Fibroblast of lung (primary cell): Measurements from ENCODE around the gene ASXL1. TPM values are rescaled to one million over a fixed set of nuclear protein-coding genes. Genes with fewer than 3 reads are reported as not detected.

ENCODE experiments used
- DNase-seq, 2 donors: peaks; one replicate each; pipeline versions ENCODE4 v3.0.0 to v3.0.0-alpha.2; 2010; ENCODE audit warnings: low read depth in 2 of 2
- H2AFZ ChIP-seq: 2 replicates; pipeline ENCODE4 v1.5.1; 2012; ENCODE audit warnings: low read length, control low read depth, inconsistent platforms
- H3K27ac ChIP-seq: 2 replicates; pipeline ENCODE4 v1.5.1; 2011; ENCODE audit warnings: low read length, control low read depth; ENCODE audit not compliant: insufficient read depth
- H3K27me3 ChIP-seq: 2 replicates; pipeline ENCODE4 v1.5.1; 2011; ENCODE audit warnings: mild to moderate bottlenecking, low read length; ENCODE audit not compliant: control insufficient read depth, insufficient read depth
- H3K36me3 ChIP-seq: 2 replicates; pipeline ENCODE4 v1.5.1; 2011; ENCODE audit warnings: low read length; ENCODE audit not compliant: control insufficient read depth, insufficient read depth
- H3K4me1 ChIP-seq: 2 replicates; pipeline ENCODE4 v1.5.1; 2011; ENCODE audit warnings: low read length; ENCODE audit not compliant: control insufficient read depth, insufficient read depth; ENCODE audit errors: extremely low read depth
- H3K4me2 ChIP-seq: 2 replicates; pipeline ENCODE4 v1.5.1; 2011; ENCODE audit warnings: low read length, control low read depth; ENCODE audit not compliant: insufficient read depth; ENCODE audit errors: extremely low read depth
- H3K4me3 ChIP-seq, 4 experiments: fragments of 200-600 bp in 1 of 4; sonication (generic) in 1 of 4; replicated peaks in 1 of 4; 2 replicates each; pipeline ENCODE4 v1.5.1; 2011 to 2016; ENCODE audit warnings: low read length in 4 of 4, low read depth in 3 of 4, mild to moderate bottlenecking in 3 of 4, control low read depth in 2 of 4, inconsistent platforms in 1 of 4, mixed read lengths in 1 of 4; ENCODE audit not compliant: insufficient read depth in 1 of 4; ENCODE audit errors: control extremely low read depth in 1 of 4
- H3K79me2 ChIP-seq: 2 replicates; pipeline ENCODE4 v1.5.1; 2012; ENCODE audit warnings: mild to moderate bottlenecking, low read length, inconsistent platforms; ENCODE audit not compliant: control insufficient read depth, insufficient read depth
- H3K9ac ChIP-seq: 2 replicates; pipeline ENCODE4 v1.5.1; 2011; ENCODE audit warnings: mild to moderate bottlenecking, low read length, control low read depth; ENCODE audit not compliant: insufficient read depth
- H3K9me3 ChIP-seq: 2 replicates; pipeline ENCODE4 v1.5.1; 2012; ENCODE audit warnings: low read depth, low read length; ENCODE audit not compliant: control insufficient read depth, insufficient read depth
- H4K20me1 ChIP-seq: 2 replicates; pipeline ENCODE4 v1.5.1; 2011; ENCODE audit warnings: low read length; ENCODE audit not compliant: control insufficient read depth, insufficient read depth; ENCODE audit errors: extremely low read depth
- EZH2 ChIP-seq: IDR thresholded peaks from 2 replicates; pipeline ENCODE4 v1.5.1; 2012; ENCODE audit warnings: low read length, control low read depth, mild to moderate bottlenecking; ENCODE audit errors: missing control alignments
- polyA plus RNA-seq, 2 donors: library from polyadenylated mRNA; depleted of rRNA in 1 of 2; stranded (reverse) in 1 of 2; unstranded in 1 of 2; fragments of >200 nt; gene quantifications; 2 replicates each; pipeline ENCODE4 v1.2.1, GENCODE V29; 2011 to 2012; ENCODE audit warnings: missing spikeins in 1 of 2
- total RNA-seq: library from RNA; depleted of rRNA; stranded (reverse); fragments of >200 nt; gene quantifications from 2 replicates; pipeline ENCODE4 v1.2.1, GENCODE V29; 2014
- TF ChIP-seq, protein P1 (sequence below), 2 donors: IDR thresholded peaks in 1 of 2; conservative IDR thresholded peaks in 1 of 2; 1 replicate in 1 of 2; 2 replicates in 1 of 2; pipeline ENCODE4 v1.5.1; 2011 to 2012; ENCODE audit warnings: low read length in 2 of 2, control low read depth in 1 of 2, inconsistent platforms in 1 of 2, low read depth in 1 of 2, mild to moderate bottlenecking in 1 of 2

The ASXL1 gene
- total and polyA plus RNA-seq, 2 donors (not counting 1 experiment from before 2014, with no cell fraction given), result 38.0 to 41.1 TPM

DNA sequence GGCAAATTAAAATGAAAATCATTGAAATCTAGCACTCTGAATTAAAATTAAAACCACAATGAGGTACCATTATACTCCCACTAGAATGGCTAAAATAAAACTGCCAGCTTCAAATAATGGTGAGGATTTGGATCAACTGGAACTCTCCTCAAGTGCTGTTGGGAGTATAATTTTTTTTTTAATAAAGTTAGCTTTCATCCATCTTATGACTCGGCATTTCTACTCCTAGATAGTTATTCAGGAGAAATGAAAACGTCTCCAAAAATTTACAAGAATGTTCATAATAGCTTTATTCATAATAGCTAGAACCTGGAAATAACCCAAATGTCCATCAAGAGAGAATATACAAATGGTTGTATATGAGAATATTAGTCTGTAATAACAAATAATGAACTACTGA lies 63.2 kb downstream of the ASXL1 start:
- no peak overlapping the region for H3K4me3 ChIP-seq
- no peak overlapping the region for H2AFZ ChIP-seq
- peaks cover 2% of the 10 kb centered on the region for H4K20me1 ChIP-seq
- no peaks in the 10 kb centered on the region for H3K27me3 ChIP-seq
- TF ChIP-seq EZH2, result no peak
- TF ChIP-seq, protein P1, sequence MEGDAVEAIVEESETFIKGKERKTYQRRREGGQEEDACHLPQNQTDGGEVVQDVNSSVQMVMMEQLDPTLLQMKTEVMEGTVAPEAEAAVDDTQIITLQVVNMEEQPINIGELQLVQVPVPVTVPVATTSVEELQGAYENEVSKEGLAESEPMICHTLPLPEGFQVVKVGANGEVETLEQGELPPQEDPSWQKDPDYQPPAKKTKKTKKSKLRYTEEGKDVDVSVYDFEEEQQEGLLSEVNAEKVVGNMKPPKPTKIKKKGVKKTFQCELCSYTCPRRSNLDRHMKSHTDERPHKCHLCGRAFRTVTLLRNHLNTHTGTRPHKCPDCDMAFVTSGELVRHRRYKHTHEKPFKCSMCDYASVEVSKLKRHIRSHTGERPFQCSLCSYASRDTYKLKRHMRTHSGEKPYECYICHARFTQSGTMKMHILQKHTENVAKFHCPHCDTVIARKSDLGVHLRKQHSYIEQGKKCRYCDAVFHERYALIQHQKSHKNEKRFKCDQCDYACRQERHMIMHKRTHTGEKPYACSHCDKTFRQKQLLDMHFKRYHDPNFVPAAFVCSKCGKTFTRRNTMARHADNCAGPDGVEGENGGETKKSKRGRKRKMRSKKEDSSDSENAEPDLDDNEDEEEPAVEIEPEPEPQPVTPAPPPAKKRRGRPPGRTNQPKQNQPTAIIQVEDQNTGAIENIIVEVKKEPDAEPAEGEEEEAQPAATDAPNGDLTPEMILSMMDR (conservative IDR thresholded peaks at IDR 0.05 in 1 of 2, IDR thresholded peaks at IDR 0.05 in 1 of 2; ENCODE audit: low read depth in 1 of 2, low read length in 2 of 2), result no peak
- H3K4me1 ChIP-seq, result no peaks in the 10 kb centered on the region
- H3K9me3 ChIP-seq, result no peaks in the 10 kb centered on the region
- H3K9ac ChIP-seq, result no peak overlapping the region
- H3K36me3 ChIP-seq, result no peaks in the 10 kb centered on the region
- H3K4me2 ChIP-seq, result no peak overlapping the region
- H3K27ac ChIP-seq, result no peak overlapping the region
- H3K79me2 ChIP-seq, result peaks cover 30% of the 10 kb centered on the region
- no peak for DNase-seq

DNA sequence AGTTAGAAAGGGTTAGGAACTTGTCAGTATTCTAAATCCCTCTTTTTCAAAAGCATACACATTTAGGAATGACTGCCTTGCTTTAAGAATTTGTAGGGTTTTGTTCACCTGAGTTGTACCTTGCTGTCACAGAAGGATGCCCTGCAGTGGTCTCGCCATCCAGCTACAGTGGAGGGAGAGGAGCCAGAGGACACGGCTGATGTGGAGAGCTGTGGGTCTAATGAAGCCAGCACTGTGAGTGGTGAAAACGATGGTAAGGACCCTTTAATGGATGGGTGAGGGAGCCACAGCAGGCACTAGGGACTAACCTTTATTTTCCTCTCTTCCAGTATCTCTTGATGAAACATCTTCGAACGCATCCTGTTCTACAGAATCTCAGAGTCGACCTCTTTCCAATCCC lies 69.9 kb downstream of the ASXL1 start:
- TF ChIP-seq EZH2, result no peak
- TF ChIP-seq, protein P1 (conservative IDR thresholded peaks at IDR 0.05 in 1 of 2, IDR thresholded peaks at IDR 0.05 in 1 of 2; ENCODE audit: low read depth in 1 of 2, low read length in 2 of 2), result no peak
- Histone ChIP-seq H3K4me1 (no peaks in the 10 kb centered on the region), H3K4me2 (no peak overlapping the region), H4K20me1 (peaks cover 2% of the 10 kb centered on the region), H3K4me3 (no peak overlapping the region), H3K9me3 (no peaks in the 10 kb centered on the region), H3K79me2 (peaks cover 13% of the 10 kb centered on the region), H2AFZ (no peak overlapping the region), H3K27me3 (no peaks in the 10 kb centered on the region), H3K9ac (no peak overlapping the region), H3K27ac (no peak overlapping the region), H3K36me3 (peaks cover 14% of the 10 kb centered on the region)
- DNase-seq, result no peak

DNA sequence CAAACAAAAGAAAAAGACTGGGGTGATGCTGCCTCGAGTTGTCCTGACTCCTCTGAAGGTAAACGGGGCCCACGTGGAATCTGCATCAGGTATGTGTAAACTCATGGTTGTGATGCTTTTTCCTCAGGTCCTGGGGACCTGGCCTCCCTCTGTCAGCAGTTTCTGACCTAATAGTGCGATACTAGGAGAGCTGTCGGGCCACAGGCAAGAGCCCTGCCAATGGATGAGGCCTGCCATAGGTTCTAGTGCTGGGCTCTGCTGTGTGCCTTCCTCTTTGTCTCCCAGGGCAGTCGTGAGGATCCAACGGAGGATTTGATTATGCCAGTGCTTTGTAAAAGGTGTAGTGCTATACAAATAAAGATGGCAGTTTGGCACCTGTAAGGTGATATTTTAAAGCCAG lies 71.2 kb downstream of the ASXL1 start:
- Histone ChIP-seq H3K4me1 (no peaks in the 10 kb centered on the region), H3K4me2 (no peak overlapping the region), H3K4me3 (no peak overlapping the region), H3K9me3 (no peaks in the 10 kb centered on the region), H3K27ac (no peak overlapping the region), H4K20me1 (peaks cover 2% of the 10 kb centered on the region), H3K79me2 (peaks cover 11% of the 10 kb centered on the region), H3K9ac (no peak overlapping the region), H3K27me3 (no peaks in the 10 kb centered on the region), H2AFZ (no peak overlapping the region), H3K36me3 (peaks cover 23% of the 10 kb centered on the region)
- no peak for DNase-seq
- TF ChIP-seq EZH2, result no peak
- TF ChIP-seq, protein P1 (conservative IDR thresholded peaks at IDR 0.05 in 1 of 2, IDR thresholded peaks at IDR 0.05 in 1 of 2; ENCODE audit: low read depth in 1 of 2, low read length in 2 of 2), result no peak
